Naive thymus-derived CD4-positive, alpha-beta T cell (primary cell): ENCODE measurements around the gene CLASP1. TPM values are rescaled to one million over a fixed set of nuclear protein-coding genes. Genes with fewer than 3 reads are reported as not detected.
"Not testable (repeated sequence)": the region's sequence is repeated elsewhere in the genome, so short reads cannot be mapped to it uniquely, and the experiment has no call there.

Experiments used
- ATAC-seq: fragments of 150-1000 bp; cut with Tn5 transposase; 2 replicates; pipeline ENCODE4 v1.10.0; 2021; ENCODE audit warnings: mild to moderate bottlenecking, moderate library complexity
- CTCF ChIA-PET: fragments of 350-600 bp; sonication (Branson Sonifier 250); formaldehyde crosslinking; loops from one replicate; lab custom pipeline; 2021; ENCODE audit warnings: antibody characterized with exemption; lab: Charles Lee
- POLR2A ChIA-PET: fragments of 350-600 bp; sonication (Branson Sonifier 250); formaldehyde crosslinking; loops from one replicate; lab custom pipeline; 2021; ENCODE audit warnings: antibody characterized with exemption, inconsistent platforms; lab: Charles Lee
- DNase-seq, 9 donors: peaks; one replicate each; pipeline versions ENCODE4 v3.0.0 to v3.0.0-alpha.2; 2020 to 2022; ENCODE audit warnings: mixed read lengths in 1 of 9
- H3K27ac ChIP-seq: one replicate; pipeline ENCODE4 v1.7.0; 2013; ENCODE audit warnings: mild to moderate bottlenecking, low read depth, low read length, moderate library complexity
- H3K27me3 ChIP-seq, 2 donors: one replicate each; pipeline ENCODE4 v1.7.0; 2013; ENCODE audit warnings: low read length in 2 of 2, mild to moderate bottlenecking in 2 of 2, moderate library complexity in 2 of 2; ENCODE audit not compliant: control insufficient read depth in 2 of 2, insufficient read depth in 2 of 2
- H3K36me3 ChIP-seq, 3 experiments: 1 replicate in 2 of 3; 2 replicates in 1 of 3; pipeline ENCODE4 v1.7.0; 2013; ENCODE audit warnings: low read length in 3 of 3, mild to moderate bottlenecking in 3 of 3, moderate library complexity in 1 of 3; ENCODE audit not compliant: insufficient read depth in 3 of 3, control insufficient read depth in 2 of 3
- H3K4me1 ChIP-seq, 2 donors: one replicate each; pipeline ENCODE4 v1.7.0; 2013; ENCODE audit warnings: low read length in 2 of 2, mild to moderate bottlenecking in 2 of 2, moderate library complexity in 1 of 2; ENCODE audit not compliant: control insufficient read depth in 2 of 2, insufficient read depth in 2 of 2
- H3K4me3 ChIP-seq: 2 replicates; pipeline ENCODE4 v1.7.0; 2013; ENCODE audit warnings: mild to moderate bottlenecking, low read length
- H3K9me3 ChIP-seq, 3 experiments: 1 replicate in 2 of 3; 2 replicates in 1 of 3; pipeline ENCODE4 v1.7.0; 2013; ENCODE audit warnings: low read length in 3 of 3; ENCODE audit not compliant: control insufficient read depth in 2 of 3
- H3K27ac Mint-ChIP-seq, 9 donors: one replicate each; pipeline ENCODE4 v1.8.0; 2020 to 2022; ENCODE audit warnings: mixed read lengths in 9 of 9, mild to moderate bottlenecking in 8 of 9, moderate library complexity in 5 of 9, inconsistent platforms in 2 of 9
- H3K27me3 Mint-ChIP-seq, 5 donors: one replicate each; pipeline ENCODE4 v1.8.0; 2021 to 2022; ENCODE audit warnings: mixed read lengths in 5 of 5, mild to moderate bottlenecking in 1 of 5
- H3K36me3 Mint-ChIP-seq, 5 donors: one replicate each; pipeline ENCODE4 v1.8.0; 2020 to 2022; ENCODE audit warnings: mixed read lengths in 5 of 5, mild to moderate bottlenecking in 3 of 5, inconsistent platforms in 1 of 5
- H3K4me1 Mint-ChIP-seq, 7 donors: one replicate each; pipeline ENCODE4 v1.8.0; 2020 to 2022; ENCODE audit warnings: mixed read lengths in 7 of 7, mild to moderate bottlenecking in 3 of 7, inconsistent platforms in 1 of 7
- H3K4me3 Mint-ChIP-seq, 10 donors: one replicate each; pipeline ENCODE4 v1.8.0; 2020 to 2022; ENCODE audit warnings: mild to moderate bottlenecking in 10 of 10, mixed read lengths in 10 of 10, moderate library complexity in 6 of 10, inconsistent platforms in 2 of 10
- H3K9me3 Mint-ChIP-seq, 11 donors: one replicate each; pipeline ENCODE4 v1.8.0; 2020 to 2022; ENCODE audit warnings: mixed read lengths in 11 of 11, mild to moderate bottlenecking in 4 of 11, inconsistent platforms in 1 of 11, moderate library complexity in 1 of 11
- intact Hi-C, 2 donors: fragments of 100-400 bp; cut with micrococcal nuclease; formaldehyde crosslinking; loops; one replicate each; pipeline ENCODE4 v1.15.1; 2023
- polyA plus RNA-seq, 2 donors: library from polyadenylated mRNA; unstranded; fragments of 300-500 nt; fragmentation: Illumina TruSeq; gene quantifications; one replicate each; pipeline ENCODE4 v1.2.3, GENCODE V29; 2021
- total RNA-seq, 6 experiments: library from RNA in 5 of 6; stranded (reverse) in 5 of 6; gene quantifications; 1 replicate in 5 of 6; 2 replicates in 1 of 6; pipeline ENCODE4 v1.2.3 and lab custom pipeline; 2021 to 2026

The CLASP1 gene
- total and polyA plus RNA-seq, 7 experiments from 2014 or later: 13.8 to 76.3 (median 61.6) TPM

DNA sequence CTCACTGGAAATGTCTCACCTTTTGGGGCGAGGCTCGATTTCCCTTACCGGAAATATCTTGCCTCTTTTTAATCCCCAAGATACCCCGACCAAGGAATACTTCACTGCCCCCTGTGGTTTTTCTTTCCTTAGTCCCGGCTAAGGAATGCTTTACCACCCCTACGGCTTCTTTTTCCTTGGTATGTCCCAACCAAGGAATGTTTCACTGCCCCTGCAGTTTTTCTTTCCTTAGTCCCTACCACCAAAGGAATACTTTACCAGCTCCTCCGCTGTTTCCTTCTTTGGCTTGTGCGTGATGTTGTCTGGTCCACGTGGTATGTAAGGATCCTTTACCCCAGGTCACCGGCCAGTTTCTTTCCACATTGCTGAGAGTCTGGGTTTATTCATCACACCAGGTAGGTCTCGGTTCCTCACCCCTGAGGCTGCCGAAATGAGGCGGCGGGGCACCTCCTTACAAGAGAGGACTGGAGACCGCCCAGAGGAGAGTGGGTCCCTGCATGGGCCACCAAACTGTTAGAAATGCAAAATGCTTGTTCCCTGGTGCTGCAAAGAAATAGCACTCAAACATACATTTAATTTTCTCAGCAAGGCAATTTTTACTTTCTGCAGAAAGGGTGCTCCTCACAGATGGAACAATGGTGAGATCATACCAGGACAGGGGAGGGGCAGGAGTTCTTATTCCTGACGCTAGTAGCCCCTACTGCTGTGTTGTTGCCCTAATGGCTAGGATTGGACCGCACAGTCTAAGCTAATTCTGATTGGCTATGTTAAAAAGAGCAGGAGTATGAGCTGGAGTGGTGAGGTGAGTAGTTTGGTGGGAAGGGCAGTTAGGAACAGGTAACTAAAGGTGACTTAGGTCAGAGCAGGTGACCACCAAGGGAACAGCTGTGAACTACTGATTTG lies 33.4 kb upstream of the CLASP1 start:
- H3K9me3 Mint-ChIP-seq: peaks cover 13 to 76% (median 37%) of the 10 kb centered on the region in 11 donors
- CTCF ChIA-PET: no interaction called here
- no peak overlapping the region for H3K4me3 Mint-ChIP-seq
- DNase-seq: no peak
- H3K4me1 Mint-ChIP-seq: peaks cover 0 to 13% (median 0%) of the 10 kb centered on the region in 7 donors
- ATAC-seq: no peak
- H3K27me3 Mint-ChIP-seq: peaks cover 0 to 3% (median 0%) of the 10 kb centered on the region in 5 donors
- Histone ChIP-seq H3K27me3 (no peaks in the 10 kb centered on the region), H3K4me1 (no peaks in the 10 kb centered on the region), H3K9me3 (peaks cover 0 to 25% (median 12%) of the 10 kb centered on the region in 3 experiments), H3K27ac (no peak overlapping the region), H3K36me3 (no peaks in the 10 kb centered on the region), H3K4me3 (no peak overlapping the region)
- H3K36me3 Mint-ChIP-seq: peaks cover 4 to 24% (median 17%) of the 10 kb centered on the region in 5 donors
- intact Hi-C loops: no loop called here
- POLR2A ChIA-PET: no interaction called here
- peak overlapping the region in 2 of 9 donors; percentile 43 to 52 for H3K27ac Mint-ChIP-seq

DNA sequence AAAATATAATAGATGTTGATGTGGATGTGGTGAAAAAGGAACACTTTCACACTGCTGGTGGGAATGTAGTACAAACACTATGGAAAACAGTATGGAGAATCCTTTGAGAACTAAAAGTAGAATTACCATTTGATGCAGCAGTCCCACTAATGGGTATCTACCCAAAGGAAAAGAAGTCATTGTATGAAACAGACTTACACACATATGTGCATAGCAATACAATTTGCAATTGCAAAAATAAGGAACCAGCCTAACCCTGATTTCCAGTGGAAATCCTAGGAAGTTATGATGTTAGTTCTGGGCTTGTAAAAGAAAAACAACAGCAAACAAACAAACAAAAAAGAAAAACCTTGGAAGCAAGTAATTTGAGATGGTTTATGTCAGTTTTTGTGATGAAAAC lies 28.6 kb upstream of the CLASP1 start:
- peaks cover 0 to 3% (median 0%) of the 10 kb centered on the region in 5 donors for H3K27me3 Mint-ChIP-seq
- peaks cover 0 to 11% (median 0%) of the 10 kb centered on the region in 7 donors for H3K4me1 Mint-ChIP-seq
- Histone ChIP-seq H3K9me3 (peaks cover 0 to 21% (median 5%) of the 10 kb centered on the region in 3 experiments), H3K4me1 (no peaks in the 10 kb centered on the region), H3K4me3 (no peak overlapping the region), H3K27me3 (no peaks in the 10 kb centered on the region), H3K27ac (no peak overlapping the region), H3K36me3 (no peaks in the 10 kb centered on the region)
- ChIA-PET POLR2A (no interaction called here), CTCF (interaction anchor here (0.6 kb wide), 1 partner anchor 146 kb away, joined by 3 read pairs; no protein-coding TSS in a partner anchor)
- no peak overlapping the region for H3K27ac Mint-ChIP-seq
- H3K4me3 Mint-ChIP-seq: no peak overlapping the region
- intact Hi-C loops: no loop called here
- DNase-seq (no peak), ATAC-seq (no peak)
- peaks cover 4 to 21% (median 11%) of the 10 kb centered on the region in 5 donors for H3K36me3 Mint-ChIP-seq
- H3K9me3 Mint-ChIP-seq: peaks cover 8 to 87% (median 44%) of the 10 kb centered on the region in 11 donors

DNA sequence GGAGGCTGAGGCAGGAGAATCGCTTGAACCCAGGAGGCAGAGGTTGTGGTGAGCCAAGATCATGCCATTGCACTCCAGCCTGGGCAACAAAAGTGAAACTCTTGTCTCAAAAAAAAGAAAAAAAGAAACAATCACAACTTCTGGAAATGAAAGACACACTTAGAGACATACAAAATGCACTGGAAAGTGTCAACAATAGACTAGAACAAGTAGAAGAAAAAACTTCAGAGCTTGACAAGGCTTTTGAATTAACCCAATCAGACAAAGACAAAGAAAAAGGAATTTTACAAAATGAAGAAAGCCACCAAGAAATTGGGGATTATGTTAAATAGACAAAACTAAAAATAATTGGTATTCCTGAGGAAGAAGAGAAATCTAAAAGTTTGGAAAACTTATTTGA lies 22.4 kb upstream of the CLASP1 start:
- H3K27ac Mint-ChIP-seq, H3K4me1 ChIP-seq, ATAC-seq, H3K27me3 Mint-ChIP-seq, POLR2A ChIA-PET, H3K36me3 ChIP-seq, CTCF ChIA-PET, intact Hi-C loops, H3K4me3 Mint-ChIP-seq, H3K27me3 ChIP-seq, H3K4me3 ChIP-seq, DNase-seq, H3K27ac ChIP-seq, H3K9me3 ChIP-seq: not testable (repeated sequence)
- H3K36me3 Mint-ChIP-seq: peaks cover 0 to 39% (median 5%) of the 10 kb centered on the region in 5 donors
- H3K9me3 Mint-ChIP-seq: peaks cover 4 to 55% (median 27%) of the 10 kb centered on the region in 11 donors
- H3K4me1 Mint-ChIP-seq: peaks cover 0 to 10% (median 0%) of the 10 kb centered on the region in 7 donors

- H3K27me3 Mint-ChIP-seq: peaks cover 0 to 6% (median 2%) of the 10 kb centered on the region in 5 donors
- ChIA-PET POLR2A (interaction anchor here (1.2 kb wide), 1 partner anchor 20 kb away, joined by 3 read pairs; the partner anchor contains the start of gene CLASP1), CTCF (interaction anchor here (1.0 kb wide), 1 partner anchor 140 kb away, joined by 4 read pairs; the partner anchor contains the start of gene RNU4ATAC)
- no peaks in the 10 kb centered on the region for H3K36me3 ChIP-seq
- no peak overlapping the region for H3K27ac ChIP-seq
- intact Hi-C loops: no loop called here
- no peak overlapping the region for H3K4me3 Mint-ChIP-seq
- no peak overlapping the region for H3K27ac Mint-ChIP-seq
- no peak overlapping the region for H3K4me3 ChIP-seq
- no peaks in the 10 kb centered on the region for H3K9me3 ChIP-seq
- ATAC-seq (no peak), DNase-seq (no peak)
- H3K4me1 Mint-ChIP-seq: peaks cover 0 to 10% (median 0%) of the 10 kb centered on the region in 7 donors
- H3K4me1 ChIP-seq: no peaks in the 10 kb centered on the region
- H3K36me3 Mint-ChIP-seq: peaks cover 0 to 39% (median 5%) of the 10 kb centered on the region in 5 donors
- H3K27me3 ChIP-seq: no peaks in the 10 kb centered on the region
- peaks cover 4 to 40% (median 20%) of the 10 kb centered on the region in 11 donors for H3K9me3 Mint-ChIP-seq
Measured at GRCh38 chr2:121670181-121670580, 20.9 kb upstream of the CLASP1 start.

GRCh38 chr2:121667618-121668017 lies 18.4 kb upstream of the CLASP1 start:
- Histone ChIP-seq H3K9me3 (no peaks in the 10 kb centered on the region), H3K27me3 (no peaks in the 10 kb centered on the region), H3K4me1 (no peaks in the 10 kb centered on the region), H3K27ac (no peak overlapping the region), H3K4me3 (no peak overlapping the region), H3K36me3 (no peaks in the 10 kb centered on the region)
- DNase-seq (no peak), ATAC-seq (no peak)
- H3K27me3 Mint-ChIP-seq: peaks cover 0 to 6% (median 0%) of the 10 kb centered on the region in 5 donors
- CTCF ChIA-PET: no interaction called here
- peaks cover 0 to 33% (median 0%) of the 10 kb centered on the region in 5 donors for H3K36me3 Mint-ChIP-seq
- POLR2A ChIA-PET: no interaction called here
- no peak overlapping the region for H3K4me3 Mint-ChIP-seq
- H3K9me3 Mint-ChIP-seq: peaks cover 0 to 19% (median 8%) of the 10 kb centered on the region in 11 donors
- peak overlapping the region in 1 of 9 donors; percentile 25 for H3K27ac Mint-ChIP-seq
- intact Hi-C loops: no loop called here
- H3K4me1 Mint-ChIP-seq: peaks cover 0 to 13% (median 4%) of the 10 kb centered on the region in 7 donors

DNA sequence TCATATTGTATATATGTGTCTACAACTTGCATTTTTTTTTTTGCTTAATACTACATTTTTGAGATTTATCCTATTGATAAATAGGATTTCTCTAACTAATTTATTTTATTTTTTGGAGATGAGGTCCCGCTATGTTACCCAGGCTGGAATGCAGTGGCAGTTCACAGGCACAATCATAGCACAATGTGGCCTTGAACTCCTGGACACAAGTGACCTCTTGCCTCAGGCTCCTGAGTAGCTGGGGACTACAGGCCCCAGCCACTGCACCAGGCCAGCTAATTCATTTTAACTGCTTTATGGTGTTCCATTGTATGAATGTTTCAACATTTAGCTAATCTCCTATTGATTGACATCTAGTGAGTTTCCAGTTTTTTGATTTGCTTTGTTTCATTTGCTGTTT lies 16.8 kb upstream of the CLASP1 start:
- Mint-ChIP-seq H3K27me3 (no peaks in the 10 kb centered on the region), H3K27ac (no peak overlapping the region), H3K9me3 (peaks cover 0 to 14% (median 2%) of the 10 kb centered on the region in 11 donors), H3K4me3 (no peak overlapping the region), H3K4me1 (peaks cover 0 to 25% (median 8%) of the 10 kb centered on the region in 7 donors), H3K36me3 (peaks cover 0 to 38% (median 0%) of the 10 kb centered on the region in 5 donors)
- DNase-seq (no peak), ATAC-seq (no peak)
- H3K4me1 ChIP-seq: no peaks in the 10 kb centered on the region
- no peaks in the 10 kb centered on the region for H3K9me3 ChIP-seq
- ChIA-PET CTCF (no interaction called here), POLR2A (interaction anchor here (0.6 kb wide), 1 partner anchor 21 kb away, joined by 3 read pairs; no protein-coding TSS in a partner anchor)
- H3K27ac ChIP-seq: no peak overlapping the region
- intact Hi-C loops: no loop called here
- no peak overlapping the region for H3K4me3 ChIP-seq
- no peaks in the 10 kb centered on the region for H3K27me3 ChIP-seq
- H3K36me3 ChIP-seq: no peaks in the 10 kb centered on the region
